ENCODE data around the gene NUDT2. TPM values are rescaled to one million over a fixed set of nuclear protein-coding genes. Genes with fewer than 3 reads are reported as not detected.
"Not testable (repeated sequence)": the region's sequence is repeated elsewhere in the genome, so short reads cannot be mapped to it uniquely, and the experiment has no call there.

The NUDT2 gene
- total RNA-seq, 1 donor from 2014 or later = 23.0 TPM

- intact Hi-C loops (cut with DNase I) = no loop called here
- DNase-seq (ENCODE audit: low spot score) = no peak
Measured at GRCh38 chr9:34366365-34366764, 37.0 kb downstream of the NUDT2 start.

- intact Hi-C loops (cut with DNase I); DNase-seq (ENCODE audit: low spot score): not testable (repeated sequence)
Measured at GRCh38 chr9:34367751-34368410, 38.5 kb downstream of the NUDT2 start.

GRCh38 chr9:34368796-34369195, 39.4 kb downstream of the NUDT2 start:
- intact Hi-C loops (cut with DNase I); DNase-seq (ENCODE audit: low spot score): not testable (repeated sequence)

GRCh38 chr9:34369636-34370035, 40.3 kb downstream of the NUDT2 start:
- DNase-seq (ENCODE audit: low spot score) = no peak
- intact Hi-C loops (cut with DNase I) = no loop called here

GRCh38 chr9:34370335-34370969, 41.1 kb downstream of the NUDT2 start:
- intact Hi-C loops (cut with DNase I) = no loop called here
- no peak for DNase-seq (ENCODE audit: low spot score)

GRCh38 chr9:34370970-34371880, 41.9 kb downstream of the NUDT2 start:
- intact Hi-C loops (cut with DNase I) = no loop called here
- DNase-seq (ENCODE audit: low spot score) = no peak

GRCh38 chr9:34371886-34372466, 42.6 kb downstream of the NUDT2 start:
- intact Hi-C loops (cut with DNase I) = no loop called here
- no peak for DNase-seq (ENCODE audit: low spot score)

- intact Hi-C loops (cut with DNase I) = no loop called here
- DNase-seq (ENCODE audit: low spot score) = no peak
Measured at GRCh38 chr9:34372467-34373011, 43.2 kb downstream of the NUDT2 start.

GRCh38 chr9:34373749-34374148, 44.4 kb downstream of the NUDT2 start:
- intact Hi-C loops (cut with DNase I) = no loop called here
- DNase-seq (ENCODE audit: low spot score) = no peak

- no peak for DNase-seq (ENCODE audit: low spot score)
- intact Hi-C loops (cut with DNase I) = no loop called here
Measured at GRCh38 chr9:34374339-34374738, 45.0 kb downstream of the NUDT2 start.

- intact Hi-C loops (cut with DNase I) = no loop called here
- DNase-seq (ENCODE audit: low spot score) = no peak
Measured at GRCh38 chr9:34374905-34375552, 45.7 kb downstream of the NUDT2 start.

GRCh38 chr9:34375901-34376595, 46.7 kb downstream of the NUDT2 start:
- intact Hi-C loops (cut with DNase I) = no loop called here

GRCh38 chr9:34376596-34377403, 47.4 kb downstream of the NUDT2 start, which contains the start of gene MYORG:
TSS of gene MYORG (minus strand) at chr9:34376898. CDS start at chr9:34372943, 3,955 bp downstream.
- DNase-seq (ENCODE audit: low spot score) = peak; percentile 95
- intact Hi-C loops (cut with DNase I) = no loop called here

More at GRCh38 chr9:34375901-34376595, 46.7 kb downstream of the NUDT2 start:
- DNase-seq (ENCODE audit: low spot score) = peak; percentile 83

- DNase-seq (ENCODE audit: low spot score) = no peak
- intact Hi-C loops (cut with DNase I) = no loop called here
Measured at GRCh38 chr9:34377404-34377746, 48.0 kb downstream of the NUDT2 start.

GRCh38 chr9:34378376-34379060, 49.1 kb downstream of the NUDT2 start:
- intact Hi-C loops (cut with DNase I) = loop anchor here (2.0 kb wide), 1 partner anchor 124 kb away; no protein-coding TSS in a partner anchor

GRCh38 chr9:34379334-34380033, 50.1 kb downstream of the NUDT2 start:
- intact Hi-C loops (cut with DNase I) = loop anchor here (1.0 to 2.0 kb wide), 2 partner anchors 47 to 125 kb away; no protein-coding TSS in a partner anchor
- DNase-seq (ENCODE audit: low spot score) = peak; percentile 95

More at GRCh38 chr9:34378376-34379060, 49.1 kb downstream of the NUDT2 start:
- DNase-seq (ENCODE audit: low spot score) = no peak
